Cardiac septum (tissue), 1 donor: ENCODE measurements around the gene PAPLN. TPM values are rescaled to one million over a fixed set of nuclear protein-coding genes. Genes with fewer than 3 reads are reported as not detected.
"Not testable (repeated sequence)": the region's sequence is repeated elsewhere in the genome, so short reads cannot be mapped to it uniquely, and the experiment has no call there.

Source experiments
- DNase-seq: peaks from one replicate; pipeline ENCODE4 v3.0.0-alpha.2; 2020; ENCODE audit warnings: low spot score
- intact Hi-C: fragments of 100-400 bp; cut with DNase I; formaldehyde crosslinking; loops from one replicate; pipeline ENCODE4 v1.14.0; 2022
- long read RNA-seq: library from polyadenylated mRNA; unstranded; transcript quantifications from one replicate; pipeline ENCODE4 v2.0.0, GENCODE V29; 2021
- total RNA-seq: library from RNA; stranded (reverse); fragmentation: NEBNext Ultra II Directional; extraction: Animal tissue kit (Norgen Biotek cat#: 25700); gene quantifications from one replicate; pipeline ENCODE4 v1.2.1, GENCODE V29; 2021
- donor health status: DM: no; HTN: no; CAD: no.

The PAPLN gene
- 1.3 TPM for total RNA-seq
- long read RNA-seq, partial matches to known transcripts, result 1 of 1 reads
- long read RNA-seq, other reads (novel, unspliced or antisense), result 0 of 1 reads

DNA sequence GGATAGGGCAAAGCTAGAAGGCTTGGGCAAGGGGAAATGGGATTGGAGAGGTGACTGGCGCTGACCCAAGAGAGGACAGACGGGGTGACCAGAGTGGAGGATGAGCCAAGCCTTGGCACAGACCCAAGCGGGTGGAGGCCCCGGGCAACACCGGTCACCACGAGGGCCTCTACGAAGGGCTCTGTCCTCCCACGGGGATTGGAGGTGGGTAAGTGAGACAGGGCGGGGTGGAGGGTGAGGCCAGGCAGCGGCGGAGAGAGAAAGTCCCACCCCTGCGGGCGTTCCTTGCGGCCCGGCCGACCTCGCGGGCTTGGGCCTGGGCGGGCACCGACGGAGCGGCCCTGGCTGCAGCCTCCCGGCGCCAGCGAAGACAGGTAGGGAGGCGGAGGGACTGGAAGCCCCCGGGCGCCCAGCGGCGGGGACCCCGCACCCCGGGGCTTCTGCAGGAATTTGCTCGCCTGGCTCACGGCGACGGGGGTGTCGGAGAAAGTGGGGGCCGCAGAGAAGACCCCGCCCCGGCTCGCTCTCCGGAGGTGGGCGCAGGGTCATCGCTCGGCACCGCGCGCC, at the start of gene PAPLN:
TSS of gene PAPLN (plus strand) at position 288 of the 567 bp plus-strand sequence. CDS start 2,273 bp downstream, outside the sequence.
- intact Hi-C loops, result no loop called here
- DNase-seq, result no peak

DNA sequence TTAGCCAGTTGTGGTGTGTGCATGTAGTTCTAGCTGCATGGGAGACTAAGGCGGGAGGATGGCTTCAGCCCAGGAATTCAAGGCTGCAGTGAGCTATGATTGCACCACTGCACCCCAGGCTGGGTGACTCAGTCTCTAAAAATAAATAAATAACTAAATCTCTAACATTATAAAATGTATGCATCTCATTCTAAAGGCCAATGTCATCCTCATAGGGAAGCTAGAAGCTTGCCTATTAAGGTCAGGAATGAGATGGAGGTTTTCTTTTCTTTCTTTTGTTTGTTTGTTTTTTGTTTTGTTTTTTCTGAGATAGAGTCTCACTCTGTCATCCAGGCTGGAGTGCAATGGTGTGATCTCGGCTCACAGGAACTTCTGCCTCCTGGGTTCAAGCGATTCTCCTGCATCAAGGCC, 48.8 kb upstream of the PAPLN start:
- intact Hi-C loops, result no loop called here

DNA sequence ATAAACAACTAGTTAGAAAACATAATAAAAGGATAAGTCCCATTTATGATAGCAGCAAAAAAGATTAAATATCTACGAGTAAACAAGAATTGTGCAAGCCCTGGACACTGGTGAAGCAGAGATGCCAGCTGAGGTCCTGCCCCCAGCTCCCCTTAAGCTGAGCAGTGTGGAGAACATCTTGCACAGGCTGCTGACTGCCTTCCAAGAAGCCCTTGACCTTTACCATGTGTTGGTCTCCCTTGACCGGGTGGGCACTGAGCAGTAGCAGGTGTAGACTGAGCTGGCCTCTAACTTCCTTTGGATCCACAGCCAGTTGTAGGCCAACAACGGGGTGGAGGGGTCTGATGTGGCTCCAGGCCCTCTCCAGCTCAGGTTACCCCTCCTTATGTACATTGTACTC, 47.7 kb upstream of the PAPLN start:
- intact Hi-C loops, result no loop called here
- DNase-seq, result no peak

More for the DNA sequence above, 48.8 kb upstream of the PAPLN start:
- no peak for DNase-seq

DNA sequence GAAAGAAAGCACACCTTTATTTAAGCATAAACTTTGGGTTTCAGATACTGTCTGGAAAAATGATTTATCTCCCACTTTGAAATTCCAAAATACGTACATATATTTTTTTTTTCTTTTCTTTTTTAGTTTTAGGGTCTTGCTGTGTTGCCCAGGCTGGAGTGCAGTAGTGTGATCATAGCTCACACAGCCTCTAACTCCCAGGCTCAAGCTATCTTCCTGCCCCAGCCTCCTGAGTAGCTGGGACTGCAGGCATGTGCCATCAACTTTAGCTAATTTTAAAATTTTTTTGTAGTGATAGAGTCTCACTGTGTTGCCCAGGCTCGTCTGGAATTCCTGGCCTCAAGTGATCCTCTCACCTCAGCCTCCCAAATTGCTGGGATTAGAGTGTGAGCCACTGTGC, 45.9 kb upstream of the PAPLN start:
- intact Hi-C loops, result no loop called here
- no peak for DNase-seq

DNA sequence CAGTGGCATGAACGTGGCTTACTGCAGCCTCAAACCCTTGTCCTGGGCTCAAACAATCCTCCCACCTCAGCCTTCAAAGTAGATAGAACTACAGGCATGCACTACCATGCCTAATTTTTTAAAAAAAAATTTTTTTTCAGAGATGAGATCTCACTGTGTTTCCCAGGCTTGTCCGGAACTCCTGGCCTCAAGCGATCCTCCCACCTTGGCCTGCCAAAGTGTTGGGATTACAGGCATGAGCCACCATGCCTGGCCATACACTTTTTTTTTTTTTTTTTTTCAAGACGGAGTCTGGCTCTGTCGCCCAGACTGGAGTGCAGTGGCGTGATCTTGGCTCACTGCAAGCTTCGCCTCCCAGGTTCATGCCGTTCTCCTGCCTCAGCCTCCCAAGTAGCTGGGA, 43.0 kb upstream of the PAPLN start:
- intact Hi-C loops, DNase-seq: not testable (repeated sequence)

GRCh38 chr14:73198253-73198652, 39.1 kb upstream of the PAPLN start:
- DNase-seq, result no peak
- intact Hi-C loops, result no loop called here

- DNase-seq, result no peak
- intact Hi-C loops, result no loop called here
Observed at GRCh38 chr14:73203527-73203926, 33.8 kb upstream of the PAPLN start.

GRCh38 chr14:73207615-73208014, 29.7 kb upstream of the PAPLN start:
- intact Hi-C loops, result no loop called here

DNA sequence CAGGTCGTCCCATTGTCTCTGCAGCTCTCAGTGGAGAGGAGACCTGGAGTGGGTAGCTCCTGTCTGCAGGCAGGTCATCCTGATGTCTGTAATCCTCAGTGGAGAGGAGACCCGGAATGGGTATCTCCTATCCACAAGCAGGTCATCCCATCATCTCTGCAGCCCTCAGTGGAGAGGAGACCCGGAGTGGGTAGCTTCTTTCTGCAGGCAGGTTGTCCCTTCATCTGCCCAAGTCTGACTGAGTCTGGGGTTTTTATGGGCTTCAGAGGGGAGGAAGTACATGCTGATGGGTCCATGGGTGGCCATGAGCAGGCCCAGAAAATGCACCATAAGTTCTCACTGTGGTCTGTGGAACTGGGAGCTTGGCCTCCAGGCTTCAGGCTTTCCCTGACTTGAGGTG, 28.9 kb upstream of the PAPLN start:
- intact Hi-C loops, result no loop called here
- no peak for DNase-seq

More at GRCh38 chr14:73207615-73208014, 29.7 kb upstream of the PAPLN start:
- DNase-seq, result no peak

DNA sequence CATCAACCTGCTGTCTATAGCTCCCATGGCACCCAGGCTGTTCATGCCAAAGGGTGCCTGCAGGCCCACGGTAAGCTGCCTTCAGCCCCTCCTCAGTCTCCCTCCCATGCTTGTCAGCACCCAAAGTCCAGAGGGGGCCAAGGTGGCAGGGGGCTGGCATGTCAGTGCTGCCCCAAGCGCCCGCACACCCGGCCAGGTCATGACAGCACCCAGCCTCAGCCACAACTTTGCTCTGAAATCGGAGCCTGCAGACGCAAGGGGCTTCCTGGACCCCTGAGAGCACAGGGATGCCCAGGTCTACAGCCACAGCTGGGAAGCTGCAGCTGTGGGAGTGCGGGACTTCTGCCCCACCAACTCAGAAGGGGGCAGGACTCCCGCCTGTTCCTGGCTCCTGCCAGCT, 28.5 kb upstream of the PAPLN start:
- intact Hi-C loops, result no loop called here
- no peak for DNase-seq

DNA sequence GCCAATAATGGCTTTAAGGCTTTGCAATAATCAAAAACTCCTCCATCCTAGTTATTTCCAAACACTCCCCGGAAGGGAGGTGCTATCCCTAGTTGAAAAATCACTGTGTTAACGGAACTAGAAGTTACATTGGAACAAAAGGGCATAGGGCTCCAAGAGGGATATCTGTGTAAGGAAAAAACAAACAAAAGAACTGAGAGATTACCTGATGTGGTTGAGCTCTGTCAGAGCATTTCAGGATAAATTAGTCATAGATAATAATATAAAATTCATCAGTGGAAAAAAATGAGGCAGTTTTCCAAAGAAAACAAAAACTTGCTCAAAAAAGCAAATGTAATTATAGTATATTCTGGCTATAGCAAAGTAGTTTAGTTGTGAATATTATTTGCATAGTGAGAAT, 27.4 kb upstream of the PAPLN start:
- intact Hi-C loops, result no loop called here
- DNase-seq, result no peak

GRCh38 chr14:73211251-73212040, 25.9 kb upstream of the PAPLN start:
- DNase-seq, result no peak
- intact Hi-C loops, result no loop called here

GRCh38 chr14:73216030-73216429, 21.3 kb upstream of the PAPLN start:
- intact Hi-C loops, result no loop called here
- DNase-seq, result no peak

GRCh38 chr14:73217411-73217810, 19.9 kb upstream of the PAPLN start:
- no peak for DNase-seq
- intact Hi-C loops, result no loop called here

DNA sequence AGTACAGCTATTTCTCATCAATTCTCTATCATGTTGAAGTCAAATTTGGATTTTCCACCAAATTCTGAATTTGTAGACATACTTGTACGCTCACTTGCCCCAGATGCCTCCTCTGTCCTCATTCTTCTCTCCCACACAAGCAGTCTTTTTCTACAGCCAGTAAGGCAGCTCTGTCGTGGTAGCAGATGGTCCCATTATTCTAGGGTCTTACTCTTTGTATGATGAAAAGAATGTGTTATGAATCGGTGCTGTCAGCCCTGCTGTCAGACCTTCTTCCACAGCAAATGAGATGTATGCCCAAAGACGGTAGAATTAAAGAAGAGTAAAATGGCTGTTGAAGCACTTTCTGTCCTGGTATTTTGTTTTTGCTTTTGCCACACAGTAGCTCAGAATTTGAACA, 17.2 kb upstream of the PAPLN start:
- DNase-seq, result no peak
- intact Hi-C loops, result no loop called here

- intact Hi-C loops, result no loop called here
- no peak for DNase-seq
Observed at GRCh38 chr14:73220634-73221033, 16.7 kb upstream of the PAPLN start.

GRCh38 chr14:73221945-73222344, 15.4 kb upstream of the PAPLN start:
- no peak for DNase-seq
- intact Hi-C loops, result no loop called here

- DNase-seq, result no peak
Observed at GRCh38 chr14:73223049-73223448, 14.3 kb upstream of the PAPLN start.

GRCh38 chr14:73225496-73225895, 11.8 kb upstream of the PAPLN start:
- intact Hi-C loops, result no loop called here
- no peak for DNase-seq

More at GRCh38 chr14:73223049-73223448, 14.3 kb upstream of the PAPLN start:
- intact Hi-C loops, result no loop called here

DNA sequence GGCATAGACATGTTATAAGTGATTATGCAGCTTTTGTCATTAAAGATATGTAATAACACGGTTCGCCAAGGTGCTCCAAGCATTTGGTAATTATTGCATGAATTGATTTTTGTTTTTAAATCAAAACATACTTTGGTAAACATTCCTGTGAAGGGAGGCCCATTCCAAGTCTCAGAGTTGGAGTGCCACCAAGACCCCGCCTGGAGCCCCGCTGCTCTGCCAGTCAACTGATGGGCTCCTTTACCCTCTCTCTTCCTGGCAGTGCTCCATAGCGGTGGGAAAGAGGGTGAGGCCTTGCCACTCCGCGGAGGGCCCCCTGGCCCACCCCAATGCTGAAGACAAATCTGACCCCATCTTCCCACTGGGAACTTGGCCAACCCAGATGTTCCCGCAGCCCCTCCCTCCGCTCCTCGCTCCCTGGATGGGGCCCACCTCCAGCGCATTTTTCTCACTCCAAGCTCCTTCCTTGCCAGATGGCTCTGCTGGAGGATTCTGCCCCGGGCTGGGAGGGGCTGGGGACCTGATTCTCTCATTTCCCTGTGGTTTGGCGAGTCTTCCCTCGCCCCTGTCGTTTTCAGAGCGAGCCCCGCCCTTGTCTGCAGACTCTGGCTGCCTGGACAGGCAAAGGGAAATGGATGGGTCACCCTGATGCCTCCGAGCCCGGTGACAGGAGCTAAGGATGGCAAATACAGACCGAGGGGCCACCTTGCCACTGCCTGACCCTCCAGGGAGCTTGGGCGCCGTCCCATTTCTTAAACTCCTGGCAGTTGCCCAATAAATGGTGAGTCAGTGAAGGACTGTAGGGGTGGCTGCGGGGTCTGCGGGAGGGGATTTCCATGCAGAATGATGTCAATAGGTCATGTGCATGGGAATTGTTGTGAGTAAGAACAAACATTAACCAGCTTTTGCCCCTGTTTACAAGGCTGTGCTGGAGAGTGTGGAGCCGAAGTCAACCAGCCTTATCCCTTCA, 9.2 kb upstream of the PAPLN start:
- DNase-seq, result peak; percentile 83
- intact Hi-C loops, result no loop called here
